GM23338 (cell line): ENCODE data around the gene CBY3. TPM values are rescaled to one million over a fixed set of nuclear protein-coding genes. Genes with fewer than 3 reads are reported as not detected.
A peak's percentile ranks its signal among the peaks of the same experiment; 100 is the strongest.

ENCODE experiments used
- ATAC-seq: fragments of 200-7000 bp; cut with Tn5 transposase; 3 replicates; pipeline ENCODE4 v1.9.1; 2020
- DNase-seq: peaks from one replicate; pipeline ENCODE4 v3.0.0-alpha.2; 2015; ENCODE audit warnings: low spot score
- H2AFZ ChIP-seq: fragments of 200-600 bp; sonication (generic); 2 replicates; pipeline ENCODE4 v1.8.0; 2016; ENCODE audit warnings: antibody characterized with exemption, mild to moderate bottlenecking, moderate library complexity
- H3F3A ChIP-seq: fragments of 200-600 bp; sonication (generic); replicated peaks from 2 replicates; pipeline ENCODE4 v1.8.0; 2017; ENCODE audit warnings: antibody characterized with exemption, mixed run types, low read depth
- H3K27ac ChIP-seq: fragments of 200-600 bp; sonication (generic); 2 replicates; pipeline ENCODE4 v1.6.1; 2016; ENCODE audit warnings: low read depth
- H3K27me3 ChIP-seq: fragments of 200-600 bp; sonication (generic); 2 replicates; pipeline ENCODE4 v1.8.0; 2016; ENCODE audit warnings: mild to moderate bottlenecking, mixed run types, moderate library complexity; ENCODE audit not compliant: insufficient read depth
- H3K36me3 ChIP-seq: fragments of 200-600 bp; sonication (generic); 2 replicates; pipeline ENCODE4 v1.8.0; 2016; ENCODE audit warnings: mild to moderate bottlenecking; ENCODE audit not compliant: insufficient read depth
- H3K4me1 ChIP-seq: fragments of 200-600 bp; sonication (generic); 2 replicates; pipeline ENCODE4 v1.8.0; 2016; ENCODE audit warnings: mild to moderate bottlenecking, moderate library complexity; ENCODE audit not compliant: insufficient read depth
- H3K4me2 ChIP-seq: fragments of 200-600 bp; sonication (generic); 2 replicates; pipeline ENCODE4 v1.7.1; 2017; ENCODE audit warnings: mixed run types
- H3K4me3 ChIP-seq: fragments of 200-600 bp; sonication (generic); 2 replicates; pipeline ENCODE4 v1.6.1; 2016; ENCODE audit warnings: mixed run types
- H3K79me2 ChIP-seq: fragments of 200-600 bp; sonication (generic); replicated peaks from 2 replicates; pipeline ENCODE4 v1.8.0; 2017; ENCODE audit warnings: mild to moderate bottlenecking; ENCODE audit not compliant: insufficient read depth
- H3K9me2 ChIP-seq: fragments of 200-600 bp; sonication (generic); 2 replicates; pipeline ENCODE4 v1.8.0; 2017; ENCODE audit not compliant: insufficient read depth
- H4K20me1 ChIP-seq: fragments of 200-600 bp; sonication (generic); replicated peaks from 2 replicates; pipeline ENCODE4 v1.8.0; 2017; ENCODE audit warnings: mild to moderate bottlenecking; ENCODE audit not compliant: insufficient read depth
- H3K27ac Mint-ChIP-seq: 2 replicates; pipeline ENCODE4 v1.8.0; 2020; ENCODE audit warnings: inconsistent platforms, mild to moderate bottlenecking, moderate library complexity, mixed read lengths
- H3K27me3 Mint-ChIP-seq: 3 replicates; pipeline ENCODE4 v1.8.0; 2022; ENCODE audit warnings: low read depth, mild to moderate bottlenecking, moderate library complexity, mixed read lengths, inconsistent platforms; ENCODE audit not compliant: insufficient read depth, poor library complexity
- H3K36me3 Mint-ChIP-seq: 3 replicates; pipeline ENCODE4 v1.8.0; 2021; ENCODE audit warnings: low read depth, mild to moderate bottlenecking, inconsistent platforms, moderate library complexity, mixed read lengths
- H3K4me1 Mint-ChIP-seq: 3 replicates; pipeline ENCODE4 v1.8.0; 2020; ENCODE audit warnings: mild to moderate bottlenecking, inconsistent platforms, mixed read lengths
- H3K4me3 Mint-ChIP-seq: 3 replicates; pipeline ENCODE4 v1.8.0; 2021; ENCODE audit warnings: moderate library complexity, mild to moderate bottlenecking, inconsistent platforms, mixed read lengths
- H3K9me3 Mint-ChIP-seq: 3 replicates; pipeline ENCODE4 v1.8.0; 2020; ENCODE audit warnings: moderate library complexity, mild to moderate bottlenecking, inconsistent platforms, mixed read lengths
- POLR2AphosphoS5 ChIP-seq: IDR thresholded peaks from 2 replicates; pipeline ENCODE4 v1.6.1; 2016; ENCODE audit warnings: antibody characterized with exemption, low read depth
- ZNF114 ChIP-seq: fragments of 250-450 bp; sonication (Bioruptor Pico); IDR thresholded peaks from 2 replicates; pipeline ENCODE4 v1.5.0; 2020; ENCODE audit warnings: mild to moderate bottlenecking, moderate library complexity
- ZNF462 ChIP-seq: fragments of 250-450 bp; sonication (Bioruptor Pico); IDR thresholded peaks from 2 replicates; pipeline ENCODE4 v1.5.0; 2020; ENCODE audit warnings: mild to moderate bottlenecking, moderate library complexity
- polyA plus RNA-seq: library from polyadenylated mRNA; unstranded; fragments of >200 nt; fragmentation: Nextera tagmentation; extraction: Ambion mirVana; gene quantifications from 2 replicates; pipeline ENCODE4 v1.2.1, GENCODE V29; 2016
- total RNA-seq: library from RNA; depleted of rRNA; stranded (reverse); fragments of >200 nt; shearing (Covaris generic); gene quantifications from 2 replicates; pipeline ENCODE4 v1.2.3, GENCODE V29; 2014

Gene CBY3
- total and polyA plus RNA-seq, 2 experiments from 2014 or later, result 0.37 to 0.52 TPM

GRCh38 chr5:179698935-179699615 is 18.2 kb upstream of the CBY3 start, which contains the start of gene CANX:
Gene CANX (plus strand): TSS chr5:179698967. CDS start chr5:179705682, 6,715 bp downstream.
- peak within 1 kb of the TSS; percentile 100 for H3K27ac Mint-ChIP-seq
- H3K79me2 ChIP-seq, result peaks cover 53% of the 10 kb centered on the region
- H3F3A ChIP-seq, result peaks cover 4% of the 10 kb centered on the region; the same call in 1 of the 2 replicates
- H3K36me3 ChIP-seq, result peaks cover 5% of the 10 kb centered on the region; the same call in 1 of the 2 replicates
- peaks cover 37% of the 10 kb centered on the region for H4K20me1 ChIP-seq
- peak within 1 kb of the TSS; percentile 19; the same call in 1 of the 2 replicates for H2AFZ ChIP-seq
- H3K36me3 Mint-ChIP-seq, result peaks cover 42% of the 10 kb centered on the region
- no peak for TF ChIP-seq ZNF462
- peak; percentile 93 for TF ChIP-seq POLR2AphosphoS5
- no peak for TF ChIP-seq ZNF114 (CRISPR knock-in tag)
- H3K4me1 Mint-ChIP-seq, result peaks cover 20% of the 10 kb centered on the region
- no peaks in the 10 kb centered on the region; the same call in 2 of the 3 replicates for H3K9me3 Mint-ChIP-seq
- H3K27me3 Mint-ChIP-seq, result peaks cover 20% of the 10 kb centered on the region
- peak within 1 kb of the TSS; percentile 99 for H3K4me3 Mint-ChIP-seq
- H3K4me1 ChIP-seq, result peaks cover 23% of the 10 kb centered on the region
- ATAC-seq, result peak; percentile 10; the same call in 2 of the 3 replicates
- peak within 1 kb of the TSS; percentile 90 for H3K4me2 ChIP-seq
- H3K9me2 ChIP-seq, result no peaks in the 10 kb centered on the region
- peak; percentile 36 for DNase-seq
- H3K27me3 ChIP-seq, result no peaks in the 10 kb centered on the region; the same call in 1 of the 2 replicates
- peak within 1 kb of the TSS; percentile 96 for H3K27ac ChIP-seq
- peak within 1 kb of the TSS; percentile 100 for H3K4me3 ChIP-seq
